ENCODE results near the gene DLK2.
"Not testable (repeated sequence)": the region's sequence is repeated elsewhere in the genome, so short reads cannot be mapped to it uniquely, and the experiment has no call there.

DNA sequence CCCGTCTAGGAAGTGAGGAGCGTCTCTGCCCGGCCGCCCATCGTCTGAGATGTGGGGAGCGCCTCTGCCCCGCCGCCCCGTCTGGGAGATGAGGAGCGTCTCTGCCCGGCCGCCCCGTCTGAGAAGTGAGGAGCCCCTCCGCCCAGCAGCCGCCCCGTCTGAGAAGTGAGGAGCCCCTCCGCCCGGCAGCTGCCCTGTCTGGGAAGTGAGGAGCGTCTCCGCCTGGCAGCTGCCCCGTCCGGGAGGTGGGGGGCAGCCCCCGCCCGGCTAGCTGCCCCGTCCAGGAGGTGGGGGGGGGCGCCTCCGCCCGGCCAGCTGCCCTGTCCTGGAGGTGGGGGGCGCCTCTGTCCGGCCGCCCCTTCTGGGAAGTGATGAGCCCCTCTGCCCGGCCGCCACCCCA lies 30.3 kb downstream of the DLK2 start:
- TF ChIP-seq, protein P1, sequence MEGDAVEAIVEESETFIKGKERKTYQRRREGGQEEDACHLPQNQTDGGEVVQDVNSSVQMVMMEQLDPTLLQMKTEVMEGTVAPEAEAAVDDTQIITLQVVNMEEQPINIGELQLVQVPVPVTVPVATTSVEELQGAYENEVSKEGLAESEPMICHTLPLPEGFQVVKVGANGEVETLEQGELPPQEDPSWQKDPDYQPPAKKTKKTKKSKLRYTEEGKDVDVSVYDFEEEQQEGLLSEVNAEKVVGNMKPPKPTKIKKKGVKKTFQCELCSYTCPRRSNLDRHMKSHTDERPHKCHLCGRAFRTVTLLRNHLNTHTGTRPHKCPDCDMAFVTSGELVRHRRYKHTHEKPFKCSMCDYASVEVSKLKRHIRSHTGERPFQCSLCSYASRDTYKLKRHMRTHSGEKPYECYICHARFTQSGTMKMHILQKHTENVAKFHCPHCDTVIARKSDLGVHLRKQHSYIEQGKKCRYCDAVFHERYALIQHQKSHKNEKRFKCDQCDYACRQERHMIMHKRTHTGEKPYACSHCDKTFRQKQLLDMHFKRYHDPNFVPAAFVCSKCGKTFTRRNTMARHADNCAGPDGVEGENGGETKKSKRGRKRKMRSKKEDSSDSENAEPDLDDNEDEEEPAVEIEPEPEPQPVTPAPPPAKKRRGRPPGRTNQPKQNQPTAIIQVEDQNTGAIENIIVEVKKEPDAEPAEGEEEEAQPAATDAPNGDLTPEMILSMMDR (IDR thresholded peaks at IDR 0.05; ENCODE audit: low read depth, low read length, poor library complexity, severe bottlenecking), result not testable (repeated sequence)
- TF ChIP-seq EZH2phosphoT487 (IDR thresholded peaks at IDR 0.05; ENCODE audit: borderline replicate concordance, low read length), result not testable (repeated sequence)
